Measurements from ENCODE around the gene TAPBP. TPM values are rescaled to one million over a fixed set of nuclear protein-coding genes. Genes with fewer than 3 reads are reported as not detected.

Gene TAPBP
- total and polyA plus RNA-seq, 2 of the 8 experiments (the other 6 are each of a cell fraction or from before 2014, with no cell fraction given) = 24.5 to 35.4 TPM

GRCh38 chr6:33251395-33252012, 62.4 kb downstream of the TAPBP start:
- no peak overlapping the region for H3K56ac ChIP-seq (replicated peaks; ENCODE audit: insufficient read length, low read depth, low read length)
- no peak overlapping the region for H3K4ac ChIP-seq (replicated peaks; ENCODE audit: insufficient read length, low read depth, low read length)
- H3K23me2 ChIP-seq (ENCODE audit: low read depth, low read length) = peaks cover 9% of the 10 kb centered on the region; the same call in 1 of the 2 replicates
- peaks cover 0 to 17% (median 9%) of the 10 kb centered on the region in 4 experiments; a peak in 6 of 7 replicates for H3K27me3 ChIP-seq (replicated peaks in 1 of 4; ENCODE audit: control insufficient read depth in 3 of 4, extremely low read depth in 1 of 4, insufficient read depth in 3 of 4, low read length in 3 of 4)
- no peak overlapping the region for H2BK15ac ChIP-seq (ENCODE audit: low read length)
- peaks cover 0 to 10% (median 7%) of the 10 kb centered on the region in 4 experiments; a peak in 4 of 7 replicates for H3K4me1 ChIP-seq (replicated peaks in 1 of 4; ENCODE audit: control insufficient read depth in 3 of 4, insufficient read depth in 4 of 4, low read length in 3 of 4)
- POLR2A ChIA-PET (ENCODE audit: partially characterized antibody) = interaction anchor here (0.8 to 3.0 kb wide), 5 partner anchors 9 to 53 kb away, joined by 3 to 26 read pairs (median 12); partner anchors contain the start of genes B3GALT4, RPS18 and VPS52
- H4K20me1 ChIP-seq (replicated peaks in 1 of 2; ENCODE audit: control insufficient read depth in 1 of 2, insufficient read depth in 2 of 2, low read length in 2 of 2) = no peaks in the 10 kb centered on the region
- no peaks in the 10 kb centered on the region for H3K79me1 ChIP-seq (ENCODE audit: low read depth, low read length)
- H2BK5ac ChIP-seq (ENCODE audit: low read depth, low read length) = no peak overlapping the region
- H3K9me3 ChIP-seq (ENCODE audit: insufficient read depth in 2 of 2, low read depth in 1 of 2, low read length in 1 of 2) = no peaks in the 10 kb centered on the region
- TF ChIP-seq TEAD4 (IDR thresholded peaks at IDR 0.05; ENCODE audit: low read depth, low read length) (no peak), CBX8 (IDR thresholded peaks at IDR 0.05; ENCODE audit: borderline replicate concordance, low read depth, low read length) (no peak), CTBP2 (IDR thresholded peaks at IDR 0.05; ENCODE audit: borderline replicate concordance, insufficient read depth, insufficient read length, low read length) (no peak), CBX5 (IDR thresholded peaks at IDR 0.05; ENCODE audit: low read depth, low read length) (no peak), SP4 (IDR thresholded peaks at IDR 0.05; ENCODE audit: low read length) (no peak)
- H3K23ac ChIP-seq (ENCODE audit: insufficient read length) = no peak overlapping the region
- FAIRE-seq (no peak), DNase-seq (ENCODE audit: low read depth in 1 of 2, low spot score in 2 of 2) (no peak)
- H2BK120ac ChIP-seq (replicated peaks; ENCODE audit: low read depth, low read length) = no peak overlapping the region
- H4K8ac ChIP-seq (ENCODE audit: extremely low read depth, insufficient read depth, low read length) = no peak overlapping the region
- no peak overlapping the region for H4K5ac ChIP-seq (ENCODE audit: insufficient read length, low read depth, low read length)
- no peak overlapping the region for H2BK20ac ChIP-seq (ENCODE audit: low read length)
- CTCF ChIA-PET (ENCODE audit: partially characterized antibody) = interaction anchor here (0.7 to 7.9 kb wide), 8 partner anchors 8 to 266 kb away, joined by 3 to 107 read pairs (median 18); partner anchors contain the start of genes B3GALT4, HSD17B8 and RING1
- no peak overlapping the region for H3K18ac ChIP-seq (ENCODE audit: extremely low read depth, low read length)
- H2BK12ac ChIP-seq (ENCODE audit: low read depth, low read length) = no peak overlapping the region
- H2AFZ ChIP-seq (ENCODE audit: low read length) = no peak overlapping the region
- H3K27ac ChIP-seq (ENCODE audit: low read depth, low read length) = no peak overlapping the region
- H3K36me3 ChIP-seq (ENCODE audit: control insufficient read depth in 2 of 4, insufficient read depth in 4 of 4, low read length in 3 of 4) = peaks cover 0 to 2% (median 0%) of the 10 kb centered on the region in 4 experiments; a peak in 1 of 8 replicates
- H3K4me3 ChIP-seq (ENCODE audit: extremely low read depth in 1 of 4, insufficient read depth in 2 of 4, low read depth in 3 of 4, low read length in 4 of 4) = no peak overlapping the region
- no peak overlapping the region for H2AK5ac ChIP-seq (ENCODE audit: low read depth, low read length)
- WGBS, 2 experiments (ENCODE audit: extremely low coverage in 1 of 2, insufficient coverage in 1 of 2, insufficient read length in 1 of 2, insufficient replicate concordance in 2 of 2, low coverage in 1 of 2, low lambda C conversion rate in 2 of 2, missing lambda C conversion rate in 1 of 2) = 94 to 100% methylated on average over 2 to 6 of the region's 6 CpGs
- H3K79me2 ChIP-seq (ENCODE audit: control insufficient read depth in 1 of 2, insufficient read depth in 2 of 2, low read length in 2 of 2) = no peaks in the 10 kb centered on the region
- no peak overlapping the region for H3K14ac ChIP-seq (ENCODE audit: insufficient read length)
- H3K4me2 ChIP-seq (ENCODE audit: insufficient read depth in 1 of 2, low read depth in 2 of 2, low read length in 2 of 2) = no peak overlapping the region
- H3K9ac ChIP-seq (replicated peaks in 1 of 4; ENCODE audit: extremely low read depth in 1 of 4, low read depth in 3 of 4, low read length in 3 of 4) = no peak overlapping the region
- no peak overlapping the region for H4K91ac ChIP-seq (replicated peaks; ENCODE audit: insufficient read length, low read length)

Data from H1 (cell line).